GM12872 (cell line): Measurements from ENCODE around the gene UQCR11.

Source experiments
- TF ChIP-seq, protein P1 (sequence below): IDR thresholded peaks from 3 replicates; pipeline ENCODE4 v1.5.1; 2011; ENCODE audit warnings: low read depth, mild to moderate bottlenecking, low read length, moderate library complexity; ENCODE audit not compliant: insufficient read depth

Gene UQCR11

DNA sequence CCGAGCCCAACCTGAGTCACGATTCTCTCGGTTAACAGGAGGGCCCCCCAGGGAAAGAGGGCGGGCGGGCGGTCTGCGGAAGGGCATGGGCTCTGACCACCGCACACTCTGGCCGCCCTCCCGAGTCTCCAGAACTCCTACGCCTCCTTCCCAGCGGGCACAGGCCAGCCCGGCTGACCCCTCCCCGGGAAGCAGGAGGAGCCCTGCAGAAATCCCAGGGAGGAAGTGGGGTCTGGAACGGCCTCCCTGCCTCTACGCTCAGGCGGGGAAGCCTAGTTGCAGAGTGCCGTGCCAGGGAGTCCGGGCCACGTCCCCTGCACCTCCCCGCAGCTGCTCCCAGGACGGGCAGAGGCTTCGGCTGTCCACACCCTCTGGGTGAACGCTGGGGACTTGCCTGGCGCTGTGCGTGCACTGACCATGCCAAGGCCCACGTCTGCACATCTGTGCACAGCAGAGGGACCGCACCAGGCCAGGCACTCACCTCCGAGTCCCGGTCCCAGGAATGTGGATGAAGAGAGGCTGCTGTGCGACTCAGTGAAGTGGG lies 26.4 kb upstream of the UQCR11 start:
- TF ChIP-seq, protein P1, sequence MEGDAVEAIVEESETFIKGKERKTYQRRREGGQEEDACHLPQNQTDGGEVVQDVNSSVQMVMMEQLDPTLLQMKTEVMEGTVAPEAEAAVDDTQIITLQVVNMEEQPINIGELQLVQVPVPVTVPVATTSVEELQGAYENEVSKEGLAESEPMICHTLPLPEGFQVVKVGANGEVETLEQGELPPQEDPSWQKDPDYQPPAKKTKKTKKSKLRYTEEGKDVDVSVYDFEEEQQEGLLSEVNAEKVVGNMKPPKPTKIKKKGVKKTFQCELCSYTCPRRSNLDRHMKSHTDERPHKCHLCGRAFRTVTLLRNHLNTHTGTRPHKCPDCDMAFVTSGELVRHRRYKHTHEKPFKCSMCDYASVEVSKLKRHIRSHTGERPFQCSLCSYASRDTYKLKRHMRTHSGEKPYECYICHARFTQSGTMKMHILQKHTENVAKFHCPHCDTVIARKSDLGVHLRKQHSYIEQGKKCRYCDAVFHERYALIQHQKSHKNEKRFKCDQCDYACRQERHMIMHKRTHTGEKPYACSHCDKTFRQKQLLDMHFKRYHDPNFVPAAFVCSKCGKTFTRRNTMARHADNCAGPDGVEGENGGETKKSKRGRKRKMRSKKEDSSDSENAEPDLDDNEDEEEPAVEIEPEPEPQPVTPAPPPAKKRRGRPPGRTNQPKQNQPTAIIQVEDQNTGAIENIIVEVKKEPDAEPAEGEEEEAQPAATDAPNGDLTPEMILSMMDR, result no peak

DNA sequence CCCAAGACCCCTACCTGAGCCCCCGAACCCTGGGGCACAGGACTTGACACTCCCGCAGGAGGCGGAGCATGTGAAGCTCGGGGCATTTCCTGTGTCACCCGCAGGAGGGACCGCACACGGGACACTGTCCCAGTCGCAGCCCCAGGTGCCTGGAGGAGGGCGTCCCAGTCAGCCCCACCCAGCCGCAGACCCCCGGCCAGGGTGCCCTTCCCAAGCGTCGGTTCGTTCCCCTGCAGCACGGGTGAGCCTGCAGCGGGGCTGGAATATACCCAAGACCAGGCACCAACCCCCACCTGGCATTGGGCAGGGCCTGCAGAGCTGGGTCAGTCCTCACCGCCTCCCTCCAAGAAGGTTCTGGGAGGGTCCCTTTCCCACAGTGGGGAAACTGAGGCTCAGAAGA lies 25.5 kb upstream of the UQCR11 start:
- TF ChIP-seq, protein P1, result no peak

DNA sequence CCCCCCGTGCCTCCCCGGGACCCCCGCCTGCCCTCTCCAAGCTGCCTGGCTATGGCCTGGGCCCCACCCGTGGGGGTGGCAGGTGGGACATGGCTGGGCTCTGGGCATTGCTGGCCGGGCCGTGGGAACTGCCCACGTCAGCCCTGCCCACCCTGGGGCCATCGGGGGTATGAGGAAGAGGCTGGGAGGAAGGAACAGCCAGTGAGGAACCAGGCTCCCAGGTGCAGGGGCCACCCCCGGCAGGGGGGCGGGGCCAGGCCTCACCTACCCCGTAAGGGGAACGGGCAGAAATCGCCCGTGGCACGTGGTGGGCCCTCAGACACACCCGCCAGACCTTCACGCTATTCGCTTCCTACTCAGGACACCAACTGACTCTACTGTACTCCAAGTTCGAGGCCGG lies 24.8 kb upstream of the UQCR11 start:
- TF ChIP-seq, protein P1, result no peak

DNA sequence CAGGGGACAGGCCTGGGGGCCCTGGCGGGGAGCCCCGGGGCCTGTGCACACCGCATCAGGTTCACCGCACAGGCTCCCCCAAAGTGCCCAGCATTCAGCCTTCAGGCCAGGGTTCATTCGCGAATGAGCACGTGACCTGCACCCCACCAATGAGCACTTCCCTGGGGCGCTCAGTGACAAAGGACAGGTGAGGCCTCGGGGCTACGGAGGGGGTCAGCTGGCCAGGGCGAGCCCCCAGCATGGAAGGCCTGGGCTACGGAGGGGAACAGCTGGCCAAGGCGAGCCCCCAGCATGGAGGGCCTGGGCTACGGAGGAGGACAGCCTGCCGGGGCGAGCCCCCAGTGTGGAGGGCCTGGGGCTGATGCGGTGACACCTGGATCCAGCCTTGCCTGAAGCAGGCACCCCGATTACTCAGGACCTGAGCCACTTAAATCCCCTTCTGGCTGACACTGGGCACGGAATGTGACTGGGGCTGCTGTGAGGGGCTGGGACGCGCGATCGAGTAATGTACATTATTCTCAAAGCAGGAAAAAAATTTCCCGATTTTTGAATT lies 24.1 kb upstream of the UQCR11 start:
- TF ChIP-seq, protein P1, result no peak

GRCh38 chr19:1627194-1627593 lies 21.9 kb upstream of the UQCR11 start:
- TF ChIP-seq, protein P1, result no peak

- TF ChIP-seq, protein P1, result no peak
Measured at GRCh38 chr19:1626417-1627010, 21.3 kb upstream of the UQCR11 start.

- TF ChIP-seq, protein P1, result peak; percentile 78
Measured at GRCh38 chr19:1624458-1624857, 19.2 kb upstream of the UQCR11 start.
